Smooth muscle cell (in vitro differentiated cells): ENCODE data around the gene PSMB2. TPM values are rescaled to one million over a fixed set of nuclear protein-coding genes. Genes with fewer than 3 reads are reported as not detected.

Experiments used
- DNase-seq: peaks from one replicate; lab custom pipeline; 2025; ENCODE audit not compliant: unreplicated experiment; lab: John Stamatoyannopoulos, UW
- H2AFZ ChIP-seq: fragments of 200-600 bp; sonication (generic); 2 replicates; pipeline ENCODE4 v1.6.0; 2016; ENCODE audit warnings: antibody characterized with exemption, low read depth, mild to moderate bottlenecking
- H3F3A ChIP-seq: fragments of 200-600 bp; sonication (generic); 2 replicates; pipeline ENCODE4 v1.6.0; 2017; ENCODE audit warnings: antibody characterized with exemption, low read depth
- H3K27ac ChIP-seq: fragments of 200-600 bp; sonication (generic); 2 replicates; pipeline ENCODE4 v1.5.1; 2016; ENCODE audit warnings: low read depth, mild to moderate bottlenecking
- H3K27me3 ChIP-seq: fragments of 200-600 bp; sonication (generic); 2 replicates; pipeline ENCODE4 v1.6.1; 2016; ENCODE audit warnings: low read depth, mild to moderate bottlenecking
- H3K36me3 ChIP-seq: fragments of 200-600 bp; sonication (generic); 2 replicates; pipeline ENCODE4 v1.5.1; 2016; ENCODE audit warnings: low read depth
- H3K4me1 ChIP-seq: fragments of 200-600 bp; sonication (generic); 2 replicates; pipeline ENCODE4 v1.5.1; 2016; ENCODE audit warnings: low read depth
- H3K4me2 ChIP-seq: fragments of 200-600 bp; sonication (generic); 2 replicates; pipeline ENCODE4 v1.6.0; 2016; ENCODE audit warnings: mild to moderate bottlenecking
- H3K4me3 ChIP-seq: fragments of 200-600 bp; sonication (generic); 2 replicates; pipeline ENCODE4 v1.5.1; 2016; ENCODE audit warnings: mild to moderate bottlenecking
- H3K79me2 ChIP-seq: fragments of 200-600 bp; sonication (generic); 2 replicates; pipeline ENCODE4 v1.6.0; 2016; ENCODE audit warnings: low read depth, mild to moderate bottlenecking
- H3K9ac ChIP-seq: fragments of 200-600 bp; sonication (generic); 2 replicates; pipeline ENCODE4 v1.6.0; 2016; ENCODE audit warnings: low read depth
- H3K9me3 ChIP-seq: fragments of 200-600 bp; sonication (generic); replicated peaks from 2 replicates; pipeline ENCODE4 v1.5.1; 2016; ENCODE audit warnings: low read depth
- H4K20me1 ChIP-seq: fragments of 200-600 bp; sonication (generic); 2 replicates; pipeline ENCODE4 v1.6.0; 2016; ENCODE audit warnings: low read depth
- WGBS: methylation state at CpG from one replicate; pipeline ENCODE4 v1.1.7; 2016; ENCODE audit warnings: low lambda C conversion rate; 5-methylcytosine and 5-hydroxymethylcytosine counted together
- polyA plus RNA-seq: library from polyadenylated mRNA; unstranded; fragments of >200 nt; fragmentation: Nextera tagmentation; extraction: Ambion mirVana; gene quantifications from 2 replicates; pipeline ENCODE4 v1.2.1, GENCODE V29; 2016
- total RNA-seq: library from RNA; depleted of rRNA; stranded (reverse); fragments of >200 nt; gene quantifications from 2 replicates; pipeline ENCODE4 v1.2.3, GENCODE V29; 2014
- TF ChIP-seq, protein P1 (sequence below): fragments of 200-600 bp; sonication (generic); IDR thresholded peaks from 2 replicates; pipeline ENCODE4 v1.5.1; 2017; ENCODE audit warnings: borderline replicate concordance, mild to moderate bottlenecking, antibody characterized with exemption; ENCODE audit not compliant: insufficient read depth, poor library complexity, severe bottlenecking

PSMB2 gene
- total and polyA plus RNA-seq, 2 experiments from 2014 or later: 51.6 to 110 TPM

GRCh38 chr1:35659589-35659988 lies 18.3 kb upstream of the PSMB2 start:
- Histone ChIP-seq H3K9ac (no peak overlapping the region), H4K20me1 (no peaks in the 10 kb centered on the region), H3K4me3 (no peak overlapping the region), H3F3A (no peaks in the 10 kb centered on the region), H3K4me1 (no peaks in the 10 kb centered on the region), H2AFZ (no peak overlapping the region), H3K9me3 (no peaks in the 10 kb centered on the region), H3K27me3 (peaks cover 12% of the 10 kb centered on the region), H3K27ac (no peak overlapping the region), H3K36me3 (no peaks in the 10 kb centered on the region), H3K79me2 (no peaks in the 10 kb centered on the region), H3K4me2 (no peak overlapping the region)
- WGBS: 58% methylated on average over 6 of the region's 6 CpGs
- TF ChIP-seq, protein P1, sequence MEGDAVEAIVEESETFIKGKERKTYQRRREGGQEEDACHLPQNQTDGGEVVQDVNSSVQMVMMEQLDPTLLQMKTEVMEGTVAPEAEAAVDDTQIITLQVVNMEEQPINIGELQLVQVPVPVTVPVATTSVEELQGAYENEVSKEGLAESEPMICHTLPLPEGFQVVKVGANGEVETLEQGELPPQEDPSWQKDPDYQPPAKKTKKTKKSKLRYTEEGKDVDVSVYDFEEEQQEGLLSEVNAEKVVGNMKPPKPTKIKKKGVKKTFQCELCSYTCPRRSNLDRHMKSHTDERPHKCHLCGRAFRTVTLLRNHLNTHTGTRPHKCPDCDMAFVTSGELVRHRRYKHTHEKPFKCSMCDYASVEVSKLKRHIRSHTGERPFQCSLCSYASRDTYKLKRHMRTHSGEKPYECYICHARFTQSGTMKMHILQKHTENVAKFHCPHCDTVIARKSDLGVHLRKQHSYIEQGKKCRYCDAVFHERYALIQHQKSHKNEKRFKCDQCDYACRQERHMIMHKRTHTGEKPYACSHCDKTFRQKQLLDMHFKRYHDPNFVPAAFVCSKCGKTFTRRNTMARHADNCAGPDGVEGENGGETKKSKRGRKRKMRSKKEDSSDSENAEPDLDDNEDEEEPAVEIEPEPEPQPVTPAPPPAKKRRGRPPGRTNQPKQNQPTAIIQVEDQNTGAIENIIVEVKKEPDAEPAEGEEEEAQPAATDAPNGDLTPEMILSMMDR: no peak
- no peak for DNase-seq

GRCh38 chr1:35657851-35658250 lies 16.5 kb upstream of the PSMB2 start:
- Histone ChIP-seq H4K20me1 (no peaks in the 10 kb centered on the region), H3K9me3 (no peaks in the 10 kb centered on the region)
- 76% methylated on average over 2 of the region's 2 CpGs for WGBS

GRCh38 chr1:35656863-35657232 lies 15.5 kb upstream of the PSMB2 start:
- 87% methylated on average over 4 of the region's 4 CpGs for WGBS
- Histone ChIP-seq H3K9ac (no peak overlapping the region), H3K4me3 (no peak overlapping the region), H3K4me2 (no peak overlapping the region), H4K20me1 (no peaks in the 10 kb centered on the region), H3K4me1 (no peaks in the 10 kb centered on the region), H3K9me3 (no peaks in the 10 kb centered on the region), H3F3A (no peaks in the 10 kb centered on the region), H3K27ac (no peak overlapping the region), H3K36me3 (no peaks in the 10 kb centered on the region), H3K27me3 (peaks cover 22% of the 10 kb centered on the region), H3K79me2 (no peaks in the 10 kb centered on the region), H2AFZ (no peak overlapping the region)
- TF ChIP-seq, protein P1: no peak
- DNase-seq: no peak

More at GRCh38 chr1:35657851-35658250, 16.5 kb upstream of the PSMB2 start:
- no peaks in the 10 kb centered on the region for H3K79me2 ChIP-seq
- TF ChIP-seq, protein P1: no peak
- H3K36me3 ChIP-seq: no peaks in the 10 kb centered on the region
- no peak overlapping the region for H3K27ac ChIP-seq
- no peak overlapping the region for H3K9ac ChIP-seq
- no peak overlapping the region for H3K4me2 ChIP-seq
- H3K4me1 ChIP-seq: no peaks in the 10 kb centered on the region
- H3K4me3 ChIP-seq: no peak overlapping the region
- no peak overlapping the region for H2AFZ ChIP-seq
- H3F3A ChIP-seq: no peaks in the 10 kb centered on the region
- H3K27me3 ChIP-seq: peaks cover 17% of the 10 kb centered on the region
- no peak for DNase-seq

GRCh38 chr1:35656148-35656862 lies 15.0 kb upstream of the PSMB2 start:
- 70% methylated on average over 5 of the region's 5 CpGs for WGBS
- no peak overlapping the region for H3K9ac ChIP-seq
- H3K27ac ChIP-seq: no peak overlapping the region
- no peak overlapping the region for H3K4me3 ChIP-seq
- H3K4me2 ChIP-seq: no peak overlapping the region
- no peaks in the 10 kb centered on the region for H3K9me3 ChIP-seq
- no peaks in the 10 kb centered on the region for H3K79me2 ChIP-seq
- H3F3A ChIP-seq: no peaks in the 10 kb centered on the region
- no peaks in the 10 kb centered on the region for H3K4me1 ChIP-seq
- H3K27me3 ChIP-seq: peaks cover 28% of the 10 kb centered on the region
- no peaks in the 10 kb centered on the region for H4K20me1 ChIP-seq
- no peak overlapping the region for H2AFZ ChIP-seq
- no peaks in the 10 kb centered on the region for H3K36me3 ChIP-seq
- TF ChIP-seq, protein P1: no peak
- DNase-seq: no peak
